NCI-H446 (cell line): ENCODE data around the gene IL21R.

Experiments used
- DNase-seq, 2 experiments: peaks; one replicate each; lab custom pipeline; 2025; lab: John Stamatoyannopoulos, UW

The IL21R gene

DNA sequence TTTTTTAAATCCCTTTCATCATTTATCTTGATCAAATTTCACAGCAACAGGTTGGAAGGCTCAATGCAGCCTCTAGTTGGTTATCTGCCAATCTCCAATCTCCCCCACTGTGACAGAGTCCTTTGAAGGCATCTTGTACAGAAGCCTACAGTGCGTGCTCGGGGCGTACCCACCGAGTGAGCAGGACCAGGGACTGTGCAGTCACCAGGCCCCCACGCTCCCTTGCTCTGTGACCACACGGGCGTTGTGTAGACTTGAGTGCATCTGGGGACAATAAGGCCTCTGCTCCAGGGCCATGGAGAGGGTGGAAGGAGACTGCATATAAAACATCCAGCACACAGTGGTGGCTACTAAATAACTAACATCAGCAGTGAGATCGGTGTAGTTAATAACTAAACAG, 84.4 kb downstream of the IL21R start:
- no peak for DNase-seq

DNA sequence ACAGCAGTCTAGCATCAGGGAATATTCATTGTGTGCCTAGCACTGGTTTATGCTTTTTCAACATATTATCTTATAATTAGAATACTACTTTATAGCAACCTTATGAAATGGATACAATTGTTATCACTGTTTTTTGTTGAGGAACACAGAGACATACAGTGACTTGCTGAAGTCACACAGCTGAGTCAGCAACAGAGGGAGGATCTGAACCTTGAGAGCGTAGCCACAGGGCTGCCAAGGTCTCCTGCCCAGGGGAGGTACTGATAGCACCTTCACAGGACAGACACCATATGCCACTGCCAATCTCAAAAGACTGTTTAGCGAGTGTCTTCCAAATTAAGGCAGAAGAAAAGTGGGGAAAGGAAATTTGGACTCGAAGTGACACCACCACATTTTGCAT, 84.8 kb downstream of the IL21R start:
- no peak for DNase-seq

DNA sequence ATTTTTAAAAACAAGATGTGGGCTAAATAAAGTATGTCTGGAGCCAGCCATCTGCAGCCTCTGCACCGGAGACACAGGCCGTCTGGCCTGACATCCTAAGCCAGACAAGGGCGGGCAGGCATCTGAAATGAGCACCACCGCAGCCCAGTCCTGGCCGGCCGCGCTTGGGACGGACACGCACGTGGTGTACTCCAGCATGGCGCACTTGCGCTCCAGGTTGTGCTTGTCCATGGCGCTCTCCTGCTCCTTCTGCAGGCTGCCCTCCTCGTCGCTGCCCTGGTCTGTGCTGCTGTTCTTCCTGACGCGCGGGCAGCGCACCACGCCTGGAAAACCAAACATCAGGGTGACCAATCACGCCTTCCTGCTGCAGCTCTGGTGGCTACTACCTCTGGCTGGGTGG, 87.4 kb downstream of the IL21R start:
- no peak for DNase-seq

DNA sequence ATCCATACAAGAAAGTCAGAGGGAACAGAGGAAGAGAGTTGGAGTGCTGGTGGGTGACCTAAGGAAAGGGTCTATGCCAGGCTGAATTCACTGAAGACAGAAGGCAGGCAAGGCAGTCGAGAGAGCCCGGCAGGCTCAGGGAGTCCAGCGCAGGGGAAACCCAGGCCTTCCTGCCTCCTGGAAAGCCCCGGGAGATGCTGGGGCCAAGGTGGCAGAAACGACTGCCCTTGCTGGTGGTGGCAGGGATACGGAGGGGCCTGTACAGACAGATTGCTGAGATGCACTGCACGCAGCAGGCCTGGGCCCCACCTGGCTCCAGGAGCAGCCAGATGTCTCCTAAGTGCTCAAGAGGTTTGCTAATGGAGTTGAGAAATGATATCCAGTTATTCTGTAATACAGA, 87.9 kb downstream of the IL21R start:
- no peak for DNase-seq

DNA sequence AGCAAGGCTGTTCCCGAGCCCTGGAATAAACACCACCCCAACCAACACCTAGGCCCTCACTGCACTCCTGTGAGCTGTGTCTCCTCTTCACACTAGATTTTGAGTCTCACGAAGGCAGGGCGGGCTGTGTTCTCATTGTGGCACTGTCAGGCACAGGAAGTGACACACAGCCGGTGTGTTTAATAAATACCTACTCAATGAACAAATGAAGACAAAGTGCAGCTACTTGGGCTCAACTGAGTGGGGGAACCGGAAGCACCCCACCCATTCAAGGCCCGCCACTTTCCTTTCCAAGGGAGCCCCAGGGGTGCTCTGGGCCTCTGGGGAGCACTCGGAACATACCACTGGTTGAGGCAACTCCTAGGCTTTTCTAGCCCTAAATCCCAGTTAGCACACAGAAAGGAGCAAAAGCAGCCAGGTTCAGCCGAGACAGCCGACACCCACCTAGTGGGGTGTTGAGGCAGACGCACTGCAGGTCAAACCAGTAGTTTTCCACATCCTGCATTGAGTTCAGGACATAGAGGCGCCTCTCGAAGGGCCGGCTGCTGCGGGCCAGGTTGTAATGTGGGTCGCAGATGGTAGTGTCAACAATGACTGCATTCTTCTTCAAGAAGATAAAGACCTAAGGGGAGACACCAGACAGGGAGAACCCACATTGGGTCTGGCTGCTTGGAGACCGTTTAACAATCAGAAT, 90.1 kb downstream of the IL21R start:
- DNase-seq: no peak

DNA sequence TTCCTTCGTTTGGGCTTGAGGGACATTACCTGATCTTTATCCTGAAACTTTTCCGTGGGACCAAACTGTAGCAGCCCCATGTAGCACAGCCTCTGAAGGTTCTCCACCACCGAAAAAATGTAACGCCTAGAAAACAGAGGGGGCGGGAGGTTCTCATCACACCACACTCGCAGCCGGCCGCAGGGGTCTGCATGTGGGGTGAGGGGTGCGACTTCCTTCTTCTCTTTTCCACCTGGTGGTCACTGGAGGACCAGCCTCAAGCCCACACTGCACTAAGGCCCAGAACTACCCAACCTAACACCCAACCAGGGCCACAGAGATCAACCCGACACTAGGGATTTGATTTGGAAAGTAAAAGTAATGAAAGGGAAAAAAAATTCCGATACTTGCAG, 90.6 kb downstream of the IL21R start:
- no peak for DNase-seq

DNA sequence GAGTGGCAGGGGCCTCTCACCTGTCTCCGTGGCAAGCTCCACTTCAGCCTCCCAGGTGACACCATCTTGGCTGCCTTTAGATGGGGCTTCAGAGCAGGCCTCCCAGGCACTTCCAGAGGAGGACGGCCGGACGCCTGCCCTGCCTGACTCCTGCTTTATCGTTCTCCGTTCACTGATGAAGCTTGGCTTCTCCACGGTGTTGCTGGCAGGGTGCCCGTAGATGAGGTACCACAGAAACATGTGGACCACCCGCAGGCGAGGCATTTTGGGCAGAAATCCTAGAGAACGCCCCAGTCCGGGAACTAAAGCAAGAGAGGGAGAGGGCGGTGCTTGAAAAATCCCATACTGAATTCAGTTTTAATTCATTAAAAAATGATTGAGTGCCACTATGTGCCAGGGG, 93.2 kb downstream of the IL21R start:
- DNase-seq: no peak

DNA sequence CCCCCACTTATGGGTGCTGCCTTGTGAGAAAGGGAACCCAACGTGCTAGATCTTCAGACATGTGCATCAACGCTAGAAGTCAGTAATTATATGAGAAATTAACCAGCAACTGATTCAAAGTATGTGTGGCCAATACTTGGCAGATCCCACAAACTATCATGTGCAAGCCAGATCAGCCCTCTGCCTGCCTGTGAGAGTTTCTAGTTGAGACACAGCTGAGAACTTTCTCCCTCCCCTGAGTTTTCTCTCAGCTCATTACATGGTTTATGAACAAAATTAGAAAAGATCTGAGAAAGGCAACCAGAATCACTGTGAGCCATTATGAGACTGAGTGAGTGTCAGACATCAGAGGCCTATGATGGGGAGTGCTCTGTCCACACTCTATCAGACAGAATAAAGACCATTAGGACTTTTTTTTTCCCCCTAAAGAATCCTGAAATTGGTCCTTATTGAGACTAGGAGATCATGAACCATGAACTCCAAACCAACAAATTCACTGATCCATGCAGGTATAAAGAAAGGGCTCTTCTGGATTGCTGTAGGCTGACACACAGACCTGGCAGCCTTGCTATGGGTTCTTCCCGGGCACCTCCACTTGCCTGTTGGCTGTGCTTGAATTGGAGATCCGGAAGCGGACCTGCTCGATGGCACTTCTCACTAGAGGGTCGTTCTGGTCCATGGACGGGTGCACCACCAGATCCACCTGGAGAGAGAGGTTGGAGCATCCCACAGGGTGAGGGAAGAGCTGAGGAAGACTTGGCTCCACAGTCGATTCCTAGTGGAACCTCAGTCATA, 96.3 kb downstream of the IL21R start:
- no peak for DNase-seq

DNA sequence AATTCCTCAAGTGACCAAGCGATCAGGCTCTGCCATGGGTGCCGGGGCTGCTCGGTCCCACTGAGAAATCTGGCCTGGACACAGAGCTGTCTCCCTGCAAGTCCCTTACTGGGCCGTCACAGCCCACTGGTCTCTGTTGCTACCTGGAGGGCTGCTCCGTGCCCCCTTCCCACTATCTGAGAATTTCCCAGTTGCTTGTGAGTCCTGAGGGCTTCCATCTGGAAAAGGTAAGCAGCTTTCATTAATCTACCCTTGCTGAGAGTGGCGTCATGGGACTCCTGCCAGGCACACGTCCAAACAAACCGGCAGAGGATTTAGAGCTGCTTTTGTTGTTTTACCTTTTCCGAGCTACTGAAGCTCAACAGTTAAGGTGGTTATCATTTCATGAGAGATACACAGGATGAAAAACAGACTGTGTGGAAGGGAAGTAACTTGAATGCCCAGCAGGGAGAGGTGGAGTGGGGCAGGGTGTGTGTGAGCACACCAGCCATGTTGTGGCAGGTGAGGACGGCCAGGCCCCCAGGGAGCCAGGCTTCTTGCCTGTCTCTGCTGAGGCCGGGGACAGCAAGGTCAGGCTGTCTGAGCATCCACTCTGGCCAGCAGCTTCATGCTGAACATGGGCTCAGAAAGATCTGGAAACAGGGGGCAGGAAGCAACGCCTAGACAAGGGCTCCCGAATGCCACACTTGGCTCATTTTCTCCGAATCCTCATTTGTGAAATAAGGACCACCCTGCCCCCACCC, 97.1 kb downstream of the IL21R start:
- DNase-seq: no peak

DNA sequence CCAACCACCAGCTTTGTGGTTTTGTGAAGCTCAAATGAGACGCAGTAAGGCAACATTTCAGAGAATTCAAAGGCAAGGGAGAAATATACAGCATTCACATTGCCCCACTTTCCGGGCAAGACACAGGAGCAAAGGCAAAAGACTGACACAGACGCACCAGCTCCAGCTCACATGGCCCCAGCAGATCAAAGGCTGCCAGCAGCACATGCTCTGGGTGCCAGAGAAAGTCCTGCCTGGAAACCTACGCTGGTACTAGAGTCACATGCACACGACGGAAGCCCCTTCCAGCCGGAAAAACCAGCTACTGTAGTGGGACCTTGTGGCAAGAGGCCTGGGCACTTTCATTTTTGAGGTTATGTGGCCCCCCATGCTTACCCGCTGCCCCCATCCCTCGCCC, 97.7 kb downstream of the IL21R start:
- no peak for DNase-seq

DNA sequence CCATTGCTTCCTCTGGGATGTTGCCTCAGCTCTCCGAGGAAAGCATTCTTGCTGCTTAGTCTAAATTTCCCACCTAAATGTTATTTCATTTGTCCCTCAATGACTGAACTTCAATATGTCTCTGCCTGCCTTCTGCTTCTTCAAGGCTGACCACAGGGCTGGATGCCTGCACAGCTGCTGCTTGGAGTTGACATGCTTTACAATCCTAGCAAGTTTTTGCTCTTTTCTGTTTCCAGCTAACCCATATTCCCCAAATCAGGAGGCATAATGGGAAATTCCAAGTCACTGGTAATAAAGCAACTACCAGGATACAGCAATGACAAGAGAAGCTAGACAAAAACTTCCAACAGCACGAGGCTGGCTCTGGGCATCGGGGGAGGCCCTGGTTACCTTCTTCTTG, 98.8 kb downstream of the IL21R start:
- DNase-seq: no peak
